Lower lobe of right lung (tissue), 2 donors: Measurements from ENCODE around the gene ZNF341. TPM values are rescaled to one million over a fixed set of nuclear protein-coding genes. Genes with fewer than 3 reads are reported as not detected.

Experiments
- ATAC-seq, 2 donors: fragments of 200-7000 bp; cut with Tn5 transposase; one replicate each; pipeline ENCODE4 v1.9.1; 2020 to 2022; ENCODE audit warnings: mild to moderate bottlenecking in 2 of 2, moderate library complexity in 2 of 2
- DNase-seq: peaks from one replicate; pipeline ENCODE4 v3.0.0-alpha.2; 2020
- H3K27ac ChIP-seq: fragments of 200-600 bp; one replicate; pipeline ENCODE4 v1.8.0; 2022
- H3K27me3 ChIP-seq: fragments of 200-600 bp; one replicate; pipeline ENCODE4 v1.8.0; 2022; ENCODE audit warnings: low read depth
- H3K36me3 ChIP-seq: fragments of 200-600 bp; one replicate; pipeline ENCODE4 v1.8.0; 2022; ENCODE audit warnings: mild to moderate bottlenecking
- H3K4me1 ChIP-seq: fragments of 200-600 bp; one replicate; pipeline ENCODE4 v1.8.0; 2022
- H3K4me3 ChIP-seq: fragments of 200-600 bp; one replicate; pipeline ENCODE4 v1.8.0; 2022; ENCODE audit warnings: mild to moderate bottlenecking
- H3K9me3 ChIP-seq: fragments of 200-600 bp; one replicate; pipeline ENCODE4 v1.8.0; 2022
- intact Hi-C: fragments of 100-400 bp; cut with DNase I; formaldehyde crosslinking; loops from one replicate; pipeline ENCODE4 v1.11.0; 2022
- total RNA-seq: library from RNA; stranded (reverse); fragmentation: NEBNext Ultra II Directional; extraction: Animal tissue kit (Norgen Biotek cat#: 25700); gene quantifications from one replicate; pipeline ENCODE4 v1.2.1, GENCODE V29; 2021
- TF ChIP-seq, protein P1 (sequence below): fragments of 200-600 bp; IDR thresholded peaks from one replicate; pipeline ENCODE4 v1.8.0; 2022; ENCODE audit warnings: antibody characterized with exemption, mild to moderate bottlenecking
- donor health status: DM: no; HTN: yes; CAD: no; lungs with severe emphysema.

ZNF341 gene
- total RNA-seq, 1 donor from 2014 or later, result 5.6 TPM

DNA sequence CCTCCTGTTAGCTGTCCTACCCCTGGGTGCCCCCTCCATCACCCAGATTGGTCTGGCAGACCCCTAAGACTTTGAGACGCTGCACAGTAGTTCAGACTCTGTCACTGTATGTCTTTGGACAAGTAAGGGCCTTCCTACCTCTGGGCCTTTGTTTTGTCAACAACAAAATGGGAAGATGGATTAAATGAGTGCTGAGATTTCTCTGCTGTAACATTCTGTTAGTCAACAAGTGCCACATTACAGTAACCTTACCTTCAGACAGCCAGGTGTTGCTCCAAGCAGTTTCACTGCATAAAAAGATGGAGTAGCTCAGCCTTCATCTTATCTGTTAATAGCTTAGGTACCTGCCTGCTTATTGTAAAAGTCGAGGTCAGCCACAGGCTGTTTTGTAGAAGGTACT, 95.3 kb downstream of the ZNF341 start:
- no peaks in the 10 kb centered on the region for H3K27me3 ChIP-seq
- intact Hi-C loops, result no loop called here
- no peaks in the 10 kb centered on the region for H3K9me3 ChIP-seq
- H3K4me3 ChIP-seq, result no peak overlapping the region
- no peak overlapping the region for H3K27ac ChIP-seq
- DNase-seq (no peak), ATAC-seq (no peak)
- peaks cover 2% of the 10 kb centered on the region for H3K36me3 ChIP-seq
- H3K4me1 ChIP-seq, result peaks cover 71% of the 10 kb centered on the region
- TF ChIP-seq, protein P1, sequence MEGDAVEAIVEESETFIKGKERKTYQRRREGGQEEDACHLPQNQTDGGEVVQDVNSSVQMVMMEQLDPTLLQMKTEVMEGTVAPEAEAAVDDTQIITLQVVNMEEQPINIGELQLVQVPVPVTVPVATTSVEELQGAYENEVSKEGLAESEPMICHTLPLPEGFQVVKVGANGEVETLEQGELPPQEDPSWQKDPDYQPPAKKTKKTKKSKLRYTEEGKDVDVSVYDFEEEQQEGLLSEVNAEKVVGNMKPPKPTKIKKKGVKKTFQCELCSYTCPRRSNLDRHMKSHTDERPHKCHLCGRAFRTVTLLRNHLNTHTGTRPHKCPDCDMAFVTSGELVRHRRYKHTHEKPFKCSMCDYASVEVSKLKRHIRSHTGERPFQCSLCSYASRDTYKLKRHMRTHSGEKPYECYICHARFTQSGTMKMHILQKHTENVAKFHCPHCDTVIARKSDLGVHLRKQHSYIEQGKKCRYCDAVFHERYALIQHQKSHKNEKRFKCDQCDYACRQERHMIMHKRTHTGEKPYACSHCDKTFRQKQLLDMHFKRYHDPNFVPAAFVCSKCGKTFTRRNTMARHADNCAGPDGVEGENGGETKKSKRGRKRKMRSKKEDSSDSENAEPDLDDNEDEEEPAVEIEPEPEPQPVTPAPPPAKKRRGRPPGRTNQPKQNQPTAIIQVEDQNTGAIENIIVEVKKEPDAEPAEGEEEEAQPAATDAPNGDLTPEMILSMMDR, result no peak

DNA sequence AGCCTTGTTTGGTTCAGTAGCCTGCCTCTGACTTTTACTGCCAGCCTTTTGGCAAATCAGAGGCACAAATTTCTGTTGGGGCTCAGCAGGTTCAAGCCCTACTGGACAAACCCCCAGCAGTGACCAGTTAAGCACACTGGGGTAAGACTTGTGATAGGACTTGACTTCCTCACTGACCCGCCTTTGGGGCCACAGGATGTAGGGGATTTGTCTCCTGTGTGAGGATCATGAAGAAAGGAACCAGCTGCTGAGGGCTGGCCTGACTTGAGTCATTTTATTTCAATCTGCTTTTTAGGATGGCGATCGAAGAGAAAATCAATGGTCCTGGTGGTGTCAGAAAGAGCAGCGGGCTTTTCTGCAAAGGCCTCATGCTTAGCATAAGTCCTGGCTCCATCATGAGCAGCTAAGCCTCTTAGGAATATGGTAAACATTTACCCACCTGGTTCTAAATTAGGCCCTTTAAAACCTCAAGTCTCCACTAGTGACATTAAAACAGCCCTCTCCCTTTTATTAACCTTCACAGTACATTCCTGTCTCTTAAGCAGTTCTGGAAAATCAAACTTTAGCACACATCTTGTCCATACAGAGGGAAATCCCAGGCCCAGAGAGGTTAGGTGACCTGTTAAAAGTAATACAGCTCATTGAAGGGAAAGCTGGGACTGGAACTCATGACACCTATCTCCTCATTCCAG, 96.0 kb downstream of the ZNF341 start:
- Histone ChIP-seq H3K4me1 (peaks cover 78% of the 10 kb centered on the region), H3K36me3 (peaks cover 6% of the 10 kb centered on the region), H3K9me3 (no peaks in the 10 kb centered on the region), H3K27me3 (no peaks in the 10 kb centered on the region), H3K4me3 (no peak overlapping the region), H3K27ac (peak overlapping the region; percentile 9)
- DNase-seq, result no peak
- TF ChIP-seq, protein P1, result no peak
- intact Hi-C loops, result no loop called here
- peak; percentile 52 to 57 for ATAC-seq

DNA sequence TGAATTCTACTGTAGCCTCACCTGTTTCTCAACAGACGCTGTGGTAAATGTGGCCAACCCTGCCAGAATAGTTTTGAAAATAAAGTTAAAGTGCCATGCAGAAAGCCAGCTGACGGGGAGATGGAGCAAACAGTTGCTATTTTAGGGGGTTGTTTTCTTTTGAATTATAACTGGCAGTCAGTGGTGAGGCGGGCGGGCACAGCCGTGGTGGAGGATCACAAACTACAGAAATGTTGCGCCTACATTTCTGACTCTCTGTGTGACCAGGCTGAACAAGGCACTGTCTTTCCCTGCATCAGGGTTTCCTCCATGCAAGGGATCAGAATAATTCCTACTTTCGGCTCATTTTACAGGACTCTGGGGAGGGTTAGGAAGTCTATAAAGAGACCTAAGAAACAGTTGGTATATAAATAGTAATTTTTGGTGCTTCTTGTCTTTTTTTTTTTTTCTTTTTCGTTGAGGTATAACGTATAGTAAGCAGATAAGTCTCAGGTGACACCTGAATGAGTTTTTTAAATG, 96.6 kb downstream of the ZNF341 start:
- ATAC-seq, result no peak
- peaks cover 84% of the 10 kb centered on the region for H3K4me1 ChIP-seq
- intact Hi-C loops, result no loop called here

DNA sequence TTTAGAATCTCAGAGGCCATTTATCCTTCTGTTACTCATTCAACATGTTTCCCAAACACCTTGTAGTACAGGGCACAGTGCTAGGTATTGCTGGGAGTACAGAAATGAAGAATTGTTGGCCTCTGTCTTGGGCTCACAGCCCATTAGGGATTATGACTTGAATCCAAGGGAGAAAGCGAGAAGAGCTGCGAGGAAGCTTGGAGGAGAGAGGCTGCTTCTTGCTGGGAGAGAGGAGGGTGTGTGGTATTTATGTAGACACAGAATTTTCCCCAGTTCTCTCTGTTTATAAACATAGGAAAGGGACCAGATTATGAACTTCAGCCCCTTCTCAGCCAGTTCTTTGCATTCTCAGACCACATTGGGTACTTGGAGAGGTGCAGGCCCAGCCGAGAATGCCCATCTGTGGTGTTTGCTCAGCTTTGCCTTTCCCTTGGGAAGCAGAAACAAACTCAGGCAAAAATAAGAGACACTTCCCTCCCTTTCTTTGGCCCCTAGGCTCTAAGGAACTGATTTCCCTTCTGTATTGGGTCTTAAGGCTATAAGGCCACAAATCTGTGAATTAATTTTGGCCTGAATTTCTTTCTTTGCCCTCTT, 97.3 kb downstream of the ZNF341 start:
- DNase-seq, result no peak
- no peaks in the 10 kb centered on the region for H3K27me3 ChIP-seq
- H3K27ac ChIP-seq, result peak overlapping the region; percentile 49
- H3K36me3 ChIP-seq, result peaks cover 6% of the 10 kb centered on the region
- peak in 1 of 2 donors; percentile 35 for ATAC-seq
- no peaks in the 10 kb centered on the region for H3K9me3 ChIP-seq
- TF ChIP-seq, protein P1, result no peak
- intact Hi-C loops, result no loop called here
- no peak overlapping the region for H3K4me3 ChIP-seq
- H3K4me1 ChIP-seq, result peaks cover 91% of the 10 kb centered on the region

More for the DNA sequence above, 96.6 kb downstream of the ZNF341 start:
- DNase-seq, result no peak
- H3K9me3 ChIP-seq, result no peaks in the 10 kb centered on the region
- H3K27ac ChIP-seq, result peak overlapping the region; percentile 9
- TF ChIP-seq, protein P1, result no peak
- H3K4me3 ChIP-seq, result no peak overlapping the region
- peaks cover 6% of the 10 kb centered on the region for H3K36me3 ChIP-seq
- H3K27me3 ChIP-seq, result no peaks in the 10 kb centered on the region

DNA sequence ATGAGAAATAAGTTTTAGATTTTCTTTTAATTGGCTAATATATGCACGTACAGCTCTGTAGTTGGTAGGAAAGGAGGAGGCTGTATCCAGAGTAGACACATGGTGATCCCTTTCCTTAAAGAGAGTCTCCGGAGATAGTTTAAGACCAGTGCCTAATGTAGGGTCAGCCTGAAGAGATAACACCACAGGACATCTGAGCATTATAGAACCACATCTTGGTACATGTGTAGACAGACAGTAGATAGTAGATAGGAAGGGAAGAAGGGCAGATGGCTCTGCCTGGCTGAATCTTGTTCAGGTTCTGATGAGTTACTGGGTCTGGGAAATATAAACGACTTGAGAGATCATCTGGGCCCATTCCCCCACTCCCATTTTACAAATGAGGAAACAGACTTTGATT, 97.8 kb downstream of the ZNF341 start:
- TF ChIP-seq, protein P1, result no peak
- H3K4me3 ChIP-seq, result no peak overlapping the region
- H3K27ac ChIP-seq, result peak overlapping the region; percentile 49
- H3K36me3 ChIP-seq, result peaks cover 6% of the 10 kb centered on the region
- H3K27me3 ChIP-seq, result no peaks in the 10 kb centered on the region
- peaks cover 93% of the 10 kb centered on the region for H3K4me1 ChIP-seq
- DNase-seq (no peak), ATAC-seq (no peak)
- H3K9me3 ChIP-seq, result no peaks in the 10 kb centered on the region
- intact Hi-C loops, result no loop called here
